NCI-H1436 treated with DMSO at 0.1 percent for 48 hours (cell line): Measurements from ENCODE around the gene TDRD1.

ENCODE experiments used
- DNase-seq: peaks from one replicate; lab custom pipeline; 2025; lab: John Stamatoyannopoulos, UW

TDRD1 gene

GRCh38 chr10:114239117-114239993, 60.2 kb downstream of the TDRD1 start, which contains the start of gene VWA2:
TSS of gene VWA2 (plus strand) at chr10:114239254. CDS start at chr10:114248714, 9,460 bp downstream.
- DNase-seq = no peak

- no peak for DNase-seq
These were observed 60.8 kb downstream of the TDRD1 start for GRCh38 chr10:114239994-114240345.

GRCh38 chr10:114242235-114242634, 63.1 kb downstream of the TDRD1 start:
- no peak for DNase-seq

- no peak for DNase-seq
These were observed 64.5 kb downstream of the TDRD1 start for GRCh38 chr10:114243661-114244060.

GRCh38 chr10:114244126-114244525, 65.0 kb downstream of the TDRD1 start:
- no peak for DNase-seq

- no peak for DNase-seq
These were observed 66.1 kb downstream of the TDRD1 start for GRCh38 chr10:114245121-114245791.

GRCh38 chr10:114246679-114247305, 67.6 kb downstream of the TDRD1 start:
- DNase-seq = no peak

GRCh38 chr10:114250236-114250635, 71.1 kb downstream of the TDRD1 start:
- DNase-seq = no peak

- no peak for DNase-seq
These were observed 71.6 kb downstream of the TDRD1 start for GRCh38 chr10:114250716-114251115.

GRCh38 chr10:114252092-114252491, 72.9 kb downstream of the TDRD1 start:
- DNase-seq = no peak

GRCh38 chr10:114252883-114253282, 73.7 kb downstream of the TDRD1 start:
- no peak for DNase-seq

GRCh38 chr10:114255227-114255626, 76.1 kb downstream of the TDRD1 start:
- DNase-seq = no peak

- no peak for DNase-seq
These were observed 77.0 kb downstream of the TDRD1 start for GRCh38 chr10:114256008-114256765.

GRCh38 chr10:114256822-114257221, 77.7 kb downstream of the TDRD1 start:
- DNase-seq = no peak

- DNase-seq = no peak
These were observed 78.3 kb downstream of the TDRD1 start for GRCh38 chr10:114257498-114257897.

GRCh38 chr10:114258274-114258840, 79.2 kb downstream of the TDRD1 start:
- no peak for DNase-seq

- DNase-seq = no peak
These were observed 80.7 kb downstream of the TDRD1 start for GRCh38 chr10:114259824-114260223.

GRCh38 chr10:114260366-114260765, 81.2 kb downstream of the TDRD1 start:
- no peak for DNase-seq

GRCh38 chr10:114261076-114261475, 81.9 kb downstream of the TDRD1 start:
- no peak for DNase-seq

GRCh38 chr10:114262496-114262895, 83.3 kb downstream of the TDRD1 start:
- DNase-seq = no peak

GRCh38 chr10:114265392-114266053, 86.4 kb downstream of the TDRD1 start:
- DNase-seq = no peak
